PC-3 (cell line): ENCODE results near the gene CMC1.

Source experiments
- EZH2 ChIP-seq: fragments of 300-600 bp; sonication (generic); IDR thresholded peaks from one replicate; pipeline ENCODE4 v1.6.1; 2017; ENCODE audit warnings: antibody characterized with exemption, mild to moderate bottlenecking, low read length; ENCODE audit not compliant: unreplicated experiment
- EZH2phosphoT487 ChIP-seq: fragments of 300-600 bp; sonication (generic); IDR thresholded peaks from 2 replicates; pipeline ENCODE4 v1.6.1; 2018; ENCODE audit warnings: mild to moderate bottlenecking, antibody characterized with exemption, low read length, borderline replicate concordance
- TF ChIP-seq, protein P1 (sequence below): fragments of 300-600 bp; sonication (generic); conservative IDR thresholded peaks from 2 replicates; pipeline ENCODE4 v1.5.1; 2017; ENCODE audit warnings: antibody characterized with exemption, low read depth, mild to moderate bottlenecking, low read length

DNA sequence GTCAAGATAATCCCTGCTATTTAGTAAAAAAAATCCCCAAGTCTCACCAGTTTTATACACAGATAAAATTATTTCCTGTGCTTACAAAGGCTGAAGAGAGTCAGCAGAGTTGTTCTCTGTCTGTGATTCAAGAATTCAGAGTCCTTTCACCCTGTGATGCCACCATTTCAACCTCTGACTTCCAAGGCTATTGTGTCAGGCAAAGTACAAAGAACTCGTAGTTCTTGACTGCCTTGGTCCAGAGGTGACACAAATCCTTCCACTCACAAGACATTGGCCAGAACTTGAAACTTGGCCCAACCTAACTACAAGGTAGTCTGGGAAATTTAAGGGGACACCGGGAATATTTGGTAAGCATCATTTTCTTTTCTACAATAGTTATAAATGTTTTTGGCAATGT, 34.9 kb upstream of the CMC1 start:
- TF ChIP-seq, protein P1, sequence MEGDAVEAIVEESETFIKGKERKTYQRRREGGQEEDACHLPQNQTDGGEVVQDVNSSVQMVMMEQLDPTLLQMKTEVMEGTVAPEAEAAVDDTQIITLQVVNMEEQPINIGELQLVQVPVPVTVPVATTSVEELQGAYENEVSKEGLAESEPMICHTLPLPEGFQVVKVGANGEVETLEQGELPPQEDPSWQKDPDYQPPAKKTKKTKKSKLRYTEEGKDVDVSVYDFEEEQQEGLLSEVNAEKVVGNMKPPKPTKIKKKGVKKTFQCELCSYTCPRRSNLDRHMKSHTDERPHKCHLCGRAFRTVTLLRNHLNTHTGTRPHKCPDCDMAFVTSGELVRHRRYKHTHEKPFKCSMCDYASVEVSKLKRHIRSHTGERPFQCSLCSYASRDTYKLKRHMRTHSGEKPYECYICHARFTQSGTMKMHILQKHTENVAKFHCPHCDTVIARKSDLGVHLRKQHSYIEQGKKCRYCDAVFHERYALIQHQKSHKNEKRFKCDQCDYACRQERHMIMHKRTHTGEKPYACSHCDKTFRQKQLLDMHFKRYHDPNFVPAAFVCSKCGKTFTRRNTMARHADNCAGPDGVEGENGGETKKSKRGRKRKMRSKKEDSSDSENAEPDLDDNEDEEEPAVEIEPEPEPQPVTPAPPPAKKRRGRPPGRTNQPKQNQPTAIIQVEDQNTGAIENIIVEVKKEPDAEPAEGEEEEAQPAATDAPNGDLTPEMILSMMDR = no peak
- TF ChIP-seq EZH2 (no peak), EZH2phosphoT487 (no peak)
